Measurements from ENCODE around the gene PPP2R5B.

PPP2R5B gene

DNA sequence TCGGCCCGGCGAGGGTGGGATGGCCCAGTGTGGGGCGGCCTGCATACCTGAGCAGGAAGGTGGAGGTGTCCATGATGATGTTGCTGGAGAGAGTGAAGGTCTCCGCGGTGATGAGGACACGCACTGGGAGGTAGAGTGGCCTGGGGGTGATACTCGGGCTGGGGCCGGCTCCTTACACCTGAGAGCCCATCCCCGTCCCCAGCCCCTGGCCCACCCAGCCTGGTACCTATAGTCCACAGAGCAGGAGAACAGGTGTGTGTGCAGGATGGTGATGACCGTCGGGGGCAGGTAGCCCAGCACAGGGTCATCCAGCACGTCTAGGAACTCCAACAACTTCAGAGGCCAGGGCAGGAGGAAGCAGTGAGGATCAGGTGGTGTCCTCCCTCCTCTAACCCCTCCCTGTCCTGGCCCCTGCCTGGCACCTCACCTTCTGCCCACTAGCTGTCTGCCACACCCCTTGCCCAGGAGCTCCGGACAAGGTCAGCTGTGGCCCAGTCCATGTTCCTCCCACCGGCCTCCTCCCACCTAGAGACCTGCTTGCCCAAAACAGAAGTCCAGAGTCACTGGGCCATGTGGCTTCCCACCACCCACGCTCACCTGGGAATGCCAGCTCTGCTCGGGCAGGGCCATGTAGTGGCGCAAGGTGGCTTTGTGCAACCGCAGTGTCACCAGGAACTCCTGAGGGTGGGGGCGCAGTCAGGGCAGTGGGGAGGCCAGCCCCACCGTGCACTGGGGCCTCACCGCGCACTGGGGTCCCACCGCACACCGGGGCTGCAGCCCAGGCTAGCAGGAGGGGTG, 18.8 kb upstream of the PPP2R5B start:
- in situ Hi-C loops (cut with MboI; ENCODE audit: low sequenced_read_pairs), result no loop called here

DNA sequence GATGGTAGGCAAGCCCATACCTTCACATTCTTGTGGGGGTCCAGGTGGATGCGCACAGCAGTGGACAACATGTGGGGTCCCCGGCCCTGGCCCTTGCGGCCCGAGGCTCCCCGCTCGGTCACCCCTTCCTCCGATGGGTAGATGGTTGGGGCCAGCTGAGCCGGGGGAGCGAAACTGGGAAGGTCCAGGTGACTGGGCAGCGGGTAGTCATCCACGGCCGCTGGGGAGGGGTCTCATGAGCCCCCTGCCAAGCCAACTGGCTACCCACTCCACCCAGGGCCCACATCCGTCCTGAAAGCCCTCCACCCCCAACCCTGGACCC, 18.2 kb upstream of the PPP2R5B start:
- in situ Hi-C loops (cut with MboI; ENCODE audit: low sequenced_read_pairs), result no loop called here

DNA sequence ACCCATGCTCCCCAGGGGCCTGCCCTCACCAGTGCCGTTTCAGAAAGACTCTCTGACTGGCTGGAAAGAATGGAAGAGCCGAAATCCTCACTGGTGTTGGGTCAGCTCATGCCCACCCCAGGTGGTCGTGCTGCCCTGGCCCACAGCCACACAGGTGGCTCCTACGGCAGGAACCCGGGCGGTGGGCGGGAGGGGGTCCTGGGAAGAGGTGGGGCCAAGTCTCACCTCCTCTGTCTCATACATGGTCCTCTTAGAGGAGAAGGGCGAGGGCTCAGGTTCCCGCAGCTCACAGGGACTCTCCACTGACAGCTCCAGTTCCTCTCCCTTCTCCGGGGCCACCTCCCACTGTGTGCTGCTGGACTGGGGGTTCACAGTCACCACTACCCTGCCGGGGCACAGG, 15.7 kb upstream of the PPP2R5B start:
- in situ Hi-C loops (cut with MboI; ENCODE audit: low sequenced_read_pairs), result no loop called here

DNA sequence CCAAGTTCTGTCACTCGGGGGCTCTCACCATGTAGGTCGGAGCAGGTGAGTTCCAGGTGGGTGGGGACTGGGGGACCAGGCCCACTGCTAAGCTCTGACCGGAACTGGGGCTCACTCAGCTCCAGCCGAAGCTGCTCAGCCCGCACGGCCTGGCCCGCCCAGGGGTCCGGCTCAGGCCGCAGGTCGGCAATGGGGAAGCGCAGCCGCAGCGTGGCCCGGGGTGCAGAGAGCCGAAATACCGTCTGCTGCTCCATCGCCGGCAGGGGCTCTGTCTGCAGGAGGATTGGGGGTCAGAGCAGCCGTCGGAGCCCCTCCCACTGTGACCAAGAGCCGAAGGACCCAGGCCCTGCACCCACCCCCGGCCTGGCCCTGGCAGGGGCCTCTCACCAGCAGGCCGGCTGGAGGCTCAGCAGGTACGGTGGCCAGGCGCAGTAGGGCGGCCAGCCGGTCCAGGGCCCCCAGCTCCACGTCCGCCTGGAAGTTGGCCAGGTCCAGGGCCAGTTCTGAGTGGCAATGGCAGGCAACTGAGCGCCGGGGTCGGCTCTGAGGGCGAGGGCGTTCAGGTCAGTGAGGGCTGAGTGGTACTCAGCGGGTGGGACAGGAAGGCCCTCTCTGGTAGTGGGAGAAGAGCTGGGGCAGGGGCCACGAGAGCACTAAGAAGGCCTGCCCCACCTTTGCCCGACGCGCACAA, 14.7 kb upstream of the PPP2R5B start:
- in situ Hi-C loops (cut with MboI; ENCODE audit: low sequenced_read_pairs), result no loop called here

DNA sequence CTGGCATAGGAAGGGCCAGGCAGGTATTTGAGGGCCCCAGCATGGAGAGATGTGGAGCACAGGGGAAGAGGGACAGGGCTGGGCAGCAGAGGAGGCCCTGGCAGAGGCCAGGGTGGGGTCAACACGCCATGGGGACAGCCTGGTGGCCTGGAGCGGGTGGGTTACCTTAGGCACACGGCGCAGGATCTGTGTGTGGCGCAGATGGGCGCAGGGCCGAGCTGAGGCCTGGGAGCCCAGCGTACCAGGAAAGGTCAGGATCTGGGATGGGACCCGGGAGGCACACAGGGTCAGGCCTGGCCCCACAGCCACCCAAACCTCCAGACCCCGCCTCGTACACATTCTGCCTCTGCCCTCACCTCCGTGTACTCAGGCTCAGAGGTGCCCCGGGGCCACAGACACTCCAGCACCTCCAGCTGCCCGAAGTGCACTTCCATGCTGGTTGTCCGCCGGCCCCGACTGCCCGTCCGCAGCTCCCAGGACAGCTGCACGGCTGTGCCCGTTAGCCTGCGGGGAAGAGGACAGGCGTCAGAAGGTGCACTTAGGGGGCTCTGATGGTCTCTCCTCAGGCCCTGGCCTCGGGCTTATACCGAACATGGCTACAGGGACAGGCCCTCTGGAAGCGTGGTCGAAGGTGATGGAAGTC, 13.9 kb upstream of the PPP2R5B start:
- in situ Hi-C loops (cut with MboI; ENCODE audit: low sequenced_read_pairs), result no loop called here

- in situ Hi-C loops (cut with MboI; ENCODE audit: low sequenced_read_pairs), result no loop called here
These were observed 13.3 kb upstream of the PPP2R5B start for GRCh38 chr11:64911142-64911541.

- in situ Hi-C loops (cut with MboI; ENCODE audit: low sequenced_read_pairs), result no loop called here
These were observed 12.8 kb upstream of the PPP2R5B start for GRCh38 chr11:64911689-64912088.

GRCh38 chr11:64913171-64913727, 11.2 kb upstream of the PPP2R5B start:
- in situ Hi-C loops (cut with MboI; ENCODE audit: low sequenced_read_pairs), result no loop called here

GRCh38 chr11:64914123-64914522, 10.4 kb upstream of the PPP2R5B start:
- in situ Hi-C loops (cut with MboI; ENCODE audit: low sequenced_read_pairs), result no loop called here

- in situ Hi-C loops (cut with MboI; ENCODE audit: low sequenced_read_pairs), result no loop called here
These were observed 9.1 kb upstream of the PPP2R5B start for GRCh38 chr11:64915376-64915887.

- in situ Hi-C loops (cut with MboI; ENCODE audit: low sequenced_read_pairs), result no loop called here
These were observed 8.3 kb upstream of the PPP2R5B start for GRCh38 chr11:64916040-64916774.

DNA sequence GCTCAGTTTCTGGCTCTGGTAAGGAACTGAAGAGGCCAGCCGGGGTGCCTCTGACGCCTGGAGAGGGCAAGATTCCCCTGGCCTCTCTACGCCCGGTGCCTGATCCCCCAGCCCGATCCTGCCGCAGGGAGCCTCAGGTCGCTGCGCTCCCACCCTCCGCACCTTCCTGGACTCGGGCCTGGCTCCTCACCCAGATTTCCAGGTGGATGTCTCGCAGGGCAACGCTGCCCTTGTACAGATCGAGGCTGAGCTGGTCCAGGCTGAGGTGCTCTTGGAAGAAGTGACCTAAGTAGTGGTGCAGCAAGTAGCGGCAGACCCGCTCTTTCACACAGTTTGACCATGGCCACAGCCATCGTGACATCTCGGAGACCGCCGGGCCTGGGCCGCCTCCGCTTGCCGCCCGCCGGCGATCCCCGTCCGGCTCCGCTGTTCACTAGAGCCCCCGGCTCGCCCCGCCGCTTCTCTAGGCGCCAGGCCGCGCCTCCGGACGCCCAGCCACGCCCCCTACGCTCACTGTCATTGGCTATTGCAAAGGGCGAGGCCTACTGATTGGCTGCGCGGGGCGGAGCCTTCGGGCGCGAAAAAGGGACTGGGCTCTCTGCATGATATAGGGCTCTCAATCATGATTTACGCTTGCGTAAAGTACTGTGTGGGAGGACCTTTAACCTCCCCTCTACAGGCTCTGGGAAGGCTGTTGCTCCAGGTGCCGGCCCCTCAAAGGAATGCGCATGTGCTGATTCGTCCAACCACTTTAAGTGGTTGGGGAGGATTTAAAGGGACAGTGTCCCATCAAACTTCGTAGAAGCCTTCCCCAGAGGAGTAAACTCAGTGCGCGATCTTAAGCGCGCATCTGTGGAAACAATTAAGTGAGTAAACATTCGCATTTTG, 7.5 kb upstream of the PPP2R5B start, which contains the start of gene ATG2A:
Gene ATG2A, minus strand, starts transcription at position 435 of the 888 bp plus-strand sequence. Its CDS starts 74 bp downstream, at position 361.
- in situ Hi-C loops (cut with MboI; ENCODE audit: low sequenced_read_pairs), result no loop called here

- in situ Hi-C loops (cut with MboI; ENCODE audit: low sequenced_read_pairs), result no loop called here
These were observed 6.9 kb upstream of the PPP2R5B start for GRCh38 chr11:64917663-64917995.

GRCh38 chr11:64918017-64918416, 6.5 kb upstream of the PPP2R5B start:
- in situ Hi-C loops (cut with MboI; ENCODE audit: low sequenced_read_pairs), result no loop called here

DNA sequence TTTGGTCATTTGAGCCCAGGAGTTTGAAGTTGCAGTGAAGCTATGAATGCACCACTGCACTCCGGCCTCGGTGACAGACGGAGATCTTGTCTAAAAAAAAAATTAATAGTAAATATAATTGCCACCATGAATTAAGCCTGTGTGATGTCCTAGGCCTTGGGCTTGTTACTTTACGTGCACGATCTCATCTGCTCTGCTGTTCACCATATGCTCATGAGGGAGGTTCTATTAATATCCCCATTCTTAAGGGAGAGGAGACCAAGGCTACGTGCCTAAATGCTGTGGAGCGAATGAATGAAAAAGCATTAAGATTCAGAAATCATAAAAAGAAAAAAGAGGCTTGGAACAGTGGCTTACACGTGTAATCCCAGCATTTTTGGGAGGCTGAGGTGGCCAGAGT, 4.9 kb upstream of the PPP2R5B start:
- in situ Hi-C loops (cut with MboI; ENCODE audit: low sequenced_read_pairs), result no loop called here

DNA sequence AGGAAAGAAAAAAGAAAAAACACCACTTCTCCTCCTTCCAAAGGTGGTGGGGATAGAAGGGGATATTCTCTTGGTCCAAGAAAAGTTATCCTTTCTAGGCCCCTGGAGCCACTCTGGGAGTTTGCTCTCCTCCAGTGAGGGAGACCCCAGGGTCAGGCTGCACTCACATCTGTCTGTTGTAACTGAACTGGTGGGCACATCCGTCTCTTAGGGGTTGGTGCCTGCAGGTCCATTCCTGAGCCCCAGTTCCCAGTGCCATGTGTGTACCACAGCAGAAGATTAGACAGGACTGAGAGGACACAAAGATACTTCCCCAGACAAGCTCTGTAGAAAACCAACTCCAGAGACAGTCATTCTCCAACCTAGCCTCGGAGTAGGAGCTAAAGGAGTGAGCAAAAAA, 4.4 kb upstream of the PPP2R5B start:
- in situ Hi-C loops (cut with MboI; ENCODE audit: low sequenced_read_pairs), result no loop called here

DNA sequence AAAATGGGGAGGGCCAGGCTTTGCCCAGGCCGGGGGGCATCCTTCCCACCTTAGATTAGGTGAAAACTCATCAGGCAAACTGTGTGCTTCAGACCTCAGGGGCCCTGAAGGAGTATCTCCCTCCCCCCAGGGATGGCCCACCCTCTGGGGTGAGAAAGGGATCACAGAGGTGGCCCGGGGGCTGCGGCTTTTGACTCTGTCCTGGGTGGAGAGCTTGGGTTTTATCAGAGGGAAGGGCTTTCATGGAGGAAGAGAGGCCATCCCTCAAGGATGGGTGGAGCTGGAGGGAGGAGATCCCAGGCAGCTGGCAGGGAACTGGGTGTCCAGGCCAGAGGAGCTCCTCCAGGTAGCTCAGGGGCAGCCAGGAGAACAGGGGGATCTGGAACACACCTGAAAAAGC, 3.1 kb upstream of the PPP2R5B start:
- in situ Hi-C loops (cut with MboI; ENCODE audit: low sequenced_read_pairs), result no loop called here

DNA sequence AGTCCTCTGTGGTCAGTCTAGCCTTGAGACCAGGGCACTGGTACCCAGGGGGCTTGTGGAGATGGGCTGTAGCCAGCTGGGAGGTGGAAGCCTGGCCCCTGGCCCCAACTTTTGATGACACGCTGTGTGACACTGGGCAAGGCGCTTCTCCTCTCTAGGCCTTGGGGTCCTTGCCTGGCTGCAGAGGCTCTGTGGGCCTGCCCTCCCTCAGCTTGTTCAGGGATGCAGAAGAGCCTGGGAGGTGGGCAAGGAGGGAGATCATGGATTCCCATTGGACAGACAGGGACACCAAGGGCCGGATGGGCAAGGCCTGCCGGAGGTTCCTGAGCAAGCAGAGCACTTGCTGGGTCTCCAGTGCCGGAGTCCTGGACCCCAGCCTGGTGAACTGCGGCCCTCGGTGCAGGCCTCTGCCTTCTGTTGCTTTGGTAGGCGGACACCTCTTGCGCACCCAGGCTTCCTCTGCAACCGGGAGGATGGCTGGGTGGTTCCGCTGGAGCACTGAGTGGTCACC, 1.3 kb upstream of the PPP2R5B start:
- in situ Hi-C loops (cut with MboI; ENCODE audit: low sequenced_read_pairs), result no loop called here

DNA sequence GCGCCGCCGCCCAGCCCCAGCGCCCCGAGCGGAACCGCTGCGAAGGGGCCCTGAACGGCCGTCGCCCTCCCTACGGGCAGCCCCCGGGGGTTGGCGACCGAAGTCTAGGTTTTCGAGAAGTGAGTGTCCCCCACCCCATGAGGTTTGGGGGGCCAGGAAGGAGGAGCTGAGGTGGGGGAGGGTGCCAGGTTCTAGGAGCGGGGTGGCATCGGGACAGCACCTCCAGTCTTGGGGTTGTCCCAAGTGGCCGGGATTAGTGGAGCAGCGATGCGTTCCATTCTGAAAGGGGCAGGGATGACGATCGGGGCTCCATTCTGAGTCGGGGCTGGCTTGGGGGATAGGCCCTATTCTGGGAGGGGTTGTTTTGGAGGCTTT, 408 bp downstream of the PPP2R5B start:
- in situ Hi-C loops (cut with MboI; ENCODE audit: low sequenced_read_pairs), result no loop called here

All from HL-60/S4 treated with phorbol 12-myristate 13-acetate at 8.2 ng/mL for 4 days and 3 days (cell line).